CD4-positive, CD25-positive, alpha-beta regulatory T cell (primary cell): ENCODE measurements around the gene PRELP. TPM values are rescaled to one million over a fixed set of nuclear protein-coding genes. Genes with fewer than 3 reads are reported as not detected.
"Not testable (repeated sequence)": the region's sequence is repeated elsewhere in the genome, so short reads cannot be mapped to it uniquely, and the experiment has no call there.

Source experiments
- ATAC-seq, 2 donors: fragments of 150-1000 bp; cut with Tn5 transposase; one replicate each; pipeline ENCODE4 v1.10.0; 2021; ENCODE audit warnings: low read depth in 2 of 2, moderate number of reproducible peaks in 2 of 2, moderate library complexity in 1 of 2
- DNase-seq, 3 donors: peaks; one replicate each; pipeline versions ENCODE4 v3.0.0 to v3.0.0-alpha.2; 2012 to 2022; ENCODE audit warnings: mixed read lengths in 1 of 3
- H3K27ac ChIP-seq: one replicate; pipeline ENCODE4 v1.7.0; 2013; ENCODE audit warnings: mild to moderate bottlenecking, low read length; ENCODE audit not compliant: insufficient read depth, poor library complexity, severe bottlenecking
- H3K27me3 ChIP-seq: one replicate; pipeline ENCODE4 v1.7.0; 2013; ENCODE audit warnings: low read length; ENCODE audit not compliant: control insufficient read depth, insufficient read depth
- H3K36me3 ChIP-seq: one replicate; pipeline ENCODE4 v1.7.0; 2013; ENCODE audit warnings: mild to moderate bottlenecking, low read length, moderate library complexity; ENCODE audit not compliant: control insufficient read depth, insufficient read depth
- H3K4me1 ChIP-seq: 2 replicates; pipeline ENCODE4 v1.7.0; 2013; ENCODE audit warnings: mild to moderate bottlenecking, low read length; ENCODE audit not compliant: insufficient read depth, control insufficient read depth, poor library complexity, severe bottlenecking
- H3K4me3 ChIP-seq: one replicate; pipeline ENCODE4 v1.7.0; 2013; ENCODE audit warnings: low read depth, mild to moderate bottlenecking, low read length, moderate library complexity
- H3K9me3 ChIP-seq, 2 experiments: 1 replicate in 1 of 2; 2 replicates in 1 of 2; pipeline ENCODE4 v1.7.0; 2013; ENCODE audit warnings: low read length in 2 of 2, mild to moderate bottlenecking in 1 of 2, moderate library complexity in 1 of 2; ENCODE audit not compliant: control insufficient read depth in 2 of 2
- H3K27ac Mint-ChIP-seq, 3 donors: one replicate each; pipeline ENCODE4 v1.8.0; 2020 to 2022; ENCODE audit warnings: mild to moderate bottlenecking in 3 of 3, mixed read lengths in 3 of 3, moderate library complexity in 2 of 3
- H3K27me3 Mint-ChIP-seq: one replicate; pipeline ENCODE4 v1.8.0; 2022; ENCODE audit warnings: mild to moderate bottlenecking, mixed read lengths
- H3K36me3 Mint-ChIP-seq: one replicate; pipeline ENCODE4 v1.8.0; 2020; ENCODE audit warnings: mixed read lengths
- H3K4me1 Mint-ChIP-seq, 4 donors: one replicate each; pipeline ENCODE4 v1.8.0; 2020 to 2022; ENCODE audit warnings: mixed read lengths in 4 of 4, mild to moderate bottlenecking in 1 of 4
- H3K4me3 Mint-ChIP-seq, 4 donors: one replicate each; pipeline ENCODE4 v1.8.0; 2020 to 2022; ENCODE audit warnings: mild to moderate bottlenecking in 4 of 4, mixed read lengths in 4 of 4, moderate library complexity in 3 of 4
- H3K9me3 Mint-ChIP-seq, 7 donors: one replicate each; pipeline ENCODE4 v1.8.0; 2020 to 2022; ENCODE audit warnings: mixed read lengths in 7 of 7, mild to moderate bottlenecking in 3 of 7, moderate library complexity in 2 of 7
- polyA plus RNA-seq, 4 donors: library from polyadenylated mRNA; unstranded; fragments of 300-500 nt; fragmentation: Illumina TruSeq; gene quantifications; one replicate each; pipeline ENCODE4 v1.2.3, GENCODE V29; 2021
- total RNA-seq: library from RNA; stranded (reverse); gene quantifications from one replicate; pipeline ENCODE4 v1.2.3, GENCODE V29; 2022

PRELP gene
- total and polyA plus RNA-seq, 5 donors from 2014 or later, result not detected

- no peaks in the 10 kb centered on the region for H3K36me3 Mint-ChIP-seq
- Histone ChIP-seq H3K27me3 (peaks cover 8% of the 10 kb centered on the region), H3K9me3 (no peaks in the 10 kb centered on the region), H3K4me1 (no peaks in the 10 kb centered on the region), H3K4me3 (no peak overlapping the region), H3K36me3 (no peaks in the 10 kb centered on the region), H3K27ac (no peak overlapping the region)
- H3K4me3 Mint-ChIP-seq, result no peak overlapping the region
- H3K9me3 Mint-ChIP-seq, result peaks cover 0 to 1% (median 0%) of the 10 kb centered on the region in 7 donors
- H3K27ac Mint-ChIP-seq, result no peak overlapping the region
- peaks cover 0 to 2% (median 0%) of the 10 kb centered on the region in 4 donors for H3K4me1 Mint-ChIP-seq
- ATAC-seq (no peak), DNase-seq (no peak)
- H3K27me3 Mint-ChIP-seq, result peaks cover 56% of the 10 kb centered on the region
Measured at GRCh38 chr1:203464226-203464625, 11.4 kb upstream of the PRELP start.

- H3K36me3 Mint-ChIP-seq, result no peaks in the 10 kb centered on the region
- H3K4me1 Mint-ChIP-seq, result peaks cover 0 to 2% (median 0%) of the 10 kb centered on the region in 4 donors
- peaks cover 8% of the 10 kb centered on the region for H3K27me3 ChIP-seq
- H3K27ac Mint-ChIP-seq, result no peak overlapping the region
- ATAC-seq (no peak), DNase-seq (no peak)
- H3K4me1 ChIP-seq, result no peaks in the 10 kb centered on the region
- no peaks in the 10 kb centered on the region for H3K9me3 ChIP-seq
- no peak overlapping the region for H3K4me3 ChIP-seq
- peaks cover 56% of the 10 kb centered on the region for H3K27me3 Mint-ChIP-seq
- H3K9me3 Mint-ChIP-seq, result peaks cover 0 to 1% (median 0%) of the 10 kb centered on the region in 7 donors
- no peaks in the 10 kb centered on the region for H3K36me3 ChIP-seq
- no peak overlapping the region for H3K27ac ChIP-seq
- no peak overlapping the region for H3K4me3 Mint-ChIP-seq
Measured at GRCh38 chr1:203464743-203465142, 10.9 kb upstream of the PRELP start.

- ATAC-seq, result no peak
- no peak overlapping the region for H3K4me3 ChIP-seq
- H3K27me3 ChIP-seq, result peaks cover 7% of the 10 kb centered on the region
- H3K9me3 ChIP-seq, result no peaks in the 10 kb centered on the region
- Mint-ChIP-seq H3K4me3 (no peak overlapping the region), H3K36me3 (no peaks in the 10 kb centered on the region), H3K27ac (no peak overlapping the region), H3K4me1 (peaks cover 0 to 2% (median 0%) of the 10 kb centered on the region in 4 donors), H3K27me3 (peaks cover 59% of the 10 kb centered on the region), H3K9me3 (peaks cover 0 to 1% (median 0%) of the 10 kb centered on the region in 7 donors)
- no peak for DNase-seq
- no peaks in the 10 kb centered on the region for H3K36me3 ChIP-seq
- no peak overlapping the region for H3K27ac ChIP-seq
- no peaks in the 10 kb centered on the region for H3K4me1 ChIP-seq
Measured at GRCh38 chr1:203465146-203465798, 10.3 kb upstream of the PRELP start.

GRCh38 chr1:203465948-203466347, 9.7 kb upstream of the PRELP start:
- H3K4me3 ChIP-seq, result no peak overlapping the region
- DNase-seq (no peak), ATAC-seq (no peak)
- Mint-ChIP-seq H3K27ac (no peak overlapping the region), H3K27me3 (peaks cover 56% of the 10 kb centered on the region), H3K36me3 (no peaks in the 10 kb centered on the region), H3K4me1 (peaks cover 0 to 2% (median 0%) of the 10 kb centered on the region in 4 donors), H3K9me3 (peaks cover 0 to 1% (median 0%) of the 10 kb centered on the region in 7 donors), H3K4me3 (no peak overlapping the region)
- no peaks in the 10 kb centered on the region for H3K4me1 ChIP-seq
- H3K36me3 ChIP-seq, result no peaks in the 10 kb centered on the region
- H3K9me3 ChIP-seq, result no peaks in the 10 kb centered on the region
- H3K27ac ChIP-seq, result no peak overlapping the region
- peaks cover 6% of the 10 kb centered on the region for H3K27me3 ChIP-seq

GRCh38 chr1:203466906-203467549, 8.6 kb upstream of the PRELP start:
- H3K27ac ChIP-seq, H3K4me3 ChIP-seq, H3K36me3 ChIP-seq, H3K9me3 ChIP-seq, H3K9me3 Mint-ChIP-seq, H3K4me3 Mint-ChIP-seq, ATAC-seq, DNase-seq, H3K27ac Mint-ChIP-seq, H3K27me3 ChIP-seq, H3K4me1 Mint-ChIP-seq, H3K36me3 Mint-ChIP-seq, H3K4me1 ChIP-seq: not testable (repeated sequence)
- peaks cover 47% of the 10 kb centered on the region for H3K27me3 Mint-ChIP-seq

- no peak overlapping the region for H3K4me3 Mint-ChIP-seq
- peak overlapping the region in 1 of 3 donors; percentile 82 for H3K27ac Mint-ChIP-seq
- ATAC-seq, result no peak
- no peaks in the 10 kb centered on the region for H3K36me3 Mint-ChIP-seq
- H3K9me3 Mint-ChIP-seq, result peaks cover 0 to 1% (median 0%) of the 10 kb centered on the region in 7 donors
- H3K27me3 Mint-ChIP-seq, result peaks cover 42% of the 10 kb centered on the region
- no peak for DNase-seq
- H3K9me3 ChIP-seq, result no peaks in the 10 kb centered on the region
- H3K36me3 ChIP-seq, result no peaks in the 10 kb centered on the region
- no peaks in the 10 kb centered on the region for H3K4me1 Mint-ChIP-seq
- no peak overlapping the region for H3K4me3 ChIP-seq
- no peaks in the 10 kb centered on the region for H3K4me1 ChIP-seq
- peaks cover 6% of the 10 kb centered on the region for H3K27me3 ChIP-seq
- no peak overlapping the region for H3K27ac ChIP-seq
Measured at GRCh38 chr1:203467550-203467921, 8.1 kb upstream of the PRELP start.

GRCh38 chr1:203468326-203468725, 7.3 kb upstream of the PRELP start:
- H3K27me3 ChIP-seq, result peaks cover 10% of the 10 kb centered on the region
- H3K9me3 Mint-ChIP-seq, result peaks cover 0 to 1% (median 0%) of the 10 kb centered on the region in 7 donors
- H3K27ac Mint-ChIP-seq, result no peak overlapping the region
- no peak overlapping the region for H3K4me3 ChIP-seq
- H3K4me1 Mint-ChIP-seq, result no peaks in the 10 kb centered on the region
- H3K4me3 Mint-ChIP-seq, result no peak overlapping the region
- peaks cover 40% of the 10 kb centered on the region for H3K27me3 Mint-ChIP-seq
- DNase-seq (no peak), ATAC-seq (no peak)
- H3K27ac ChIP-seq, result no peak overlapping the region
- no peaks in the 10 kb centered on the region for H3K36me3 ChIP-seq
- no peaks in the 10 kb centered on the region for H3K9me3 ChIP-seq
- no peaks in the 10 kb centered on the region for H3K4me1 ChIP-seq
- no peaks in the 10 kb centered on the region for H3K36me3 Mint-ChIP-seq

GRCh38 chr1:203470240-203470639, 5.4 kb upstream of the PRELP start:
- H3K27ac Mint-ChIP-seq, result no peak overlapping the region
- H3K27me3 Mint-ChIP-seq, result peaks cover 36% of the 10 kb centered on the region
- H3K27ac ChIP-seq, result no peak overlapping the region
- H3K9me3 Mint-ChIP-seq, result peaks cover 0 to 1% (median 0%) of the 10 kb centered on the region in 7 donors
- no peak overlapping the region for H3K4me3 Mint-ChIP-seq
- no peaks in the 10 kb centered on the region for H3K36me3 ChIP-seq
- no peaks in the 10 kb centered on the region for H3K4me1 ChIP-seq
- no peaks in the 10 kb centered on the region for H3K36me3 Mint-ChIP-seq
- H3K9me3 ChIP-seq, result no peaks in the 10 kb centered on the region
- DNase-seq (no peak), ATAC-seq (no peak)
- H3K4me3 ChIP-seq, result no peak overlapping the region
- peaks cover 8% of the 10 kb centered on the region for H3K27me3 ChIP-seq
- no peaks in the 10 kb centered on the region for H3K4me1 Mint-ChIP-seq
